ENCODE results near the gene PARM1.

Gene PARM1

GRCh38 chr4:74953647-74954046, 20.7 kb downstream of the PARM1 start:
- H3K27ac ChIP-seq (ENCODE audit: low read depth, low read length, poor library complexity, severe bottlenecking) = no peak overlapping the region
- H3F3A ChIP-seq (ENCODE audit: insufficient read depth, low read length) = no peaks in the 10 kb centered on the region
- TF ChIP-seq EZH2 (IDR thresholded peaks at IDR 0.05; ENCODE audit: borderline replicate concordance, low read length) = no peak
- TF ChIP-seq, protein P1, sequence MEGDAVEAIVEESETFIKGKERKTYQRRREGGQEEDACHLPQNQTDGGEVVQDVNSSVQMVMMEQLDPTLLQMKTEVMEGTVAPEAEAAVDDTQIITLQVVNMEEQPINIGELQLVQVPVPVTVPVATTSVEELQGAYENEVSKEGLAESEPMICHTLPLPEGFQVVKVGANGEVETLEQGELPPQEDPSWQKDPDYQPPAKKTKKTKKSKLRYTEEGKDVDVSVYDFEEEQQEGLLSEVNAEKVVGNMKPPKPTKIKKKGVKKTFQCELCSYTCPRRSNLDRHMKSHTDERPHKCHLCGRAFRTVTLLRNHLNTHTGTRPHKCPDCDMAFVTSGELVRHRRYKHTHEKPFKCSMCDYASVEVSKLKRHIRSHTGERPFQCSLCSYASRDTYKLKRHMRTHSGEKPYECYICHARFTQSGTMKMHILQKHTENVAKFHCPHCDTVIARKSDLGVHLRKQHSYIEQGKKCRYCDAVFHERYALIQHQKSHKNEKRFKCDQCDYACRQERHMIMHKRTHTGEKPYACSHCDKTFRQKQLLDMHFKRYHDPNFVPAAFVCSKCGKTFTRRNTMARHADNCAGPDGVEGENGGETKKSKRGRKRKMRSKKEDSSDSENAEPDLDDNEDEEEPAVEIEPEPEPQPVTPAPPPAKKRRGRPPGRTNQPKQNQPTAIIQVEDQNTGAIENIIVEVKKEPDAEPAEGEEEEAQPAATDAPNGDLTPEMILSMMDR (IDR thresholded peaks at IDR 0.05; ENCODE audit: low read length) = no peak
- no peak overlapping the region for H3K4me2 ChIP-seq (ENCODE audit: low read length)
- H3K9me3 ChIP-seq (ENCODE audit: low read length) = no peaks in the 10 kb centered on the region
- H3K4me3 ChIP-seq (ENCODE audit: low read depth, low read length, poor library complexity, severe bottlenecking) = no peak overlapping the region
- H3K36me3 ChIP-seq (ENCODE audit: insufficient read depth, low read length) = no peaks in the 10 kb centered on the region
- H3K4me1 ChIP-seq (ENCODE audit: insufficient read depth, low read length, severe bottlenecking) = no peaks in the 10 kb centered on the region
- H3K9ac ChIP-seq (ENCODE audit: low read length) = no peak overlapping the region
- H2AFZ ChIP-seq (ENCODE audit: low read length) = no peak overlapping the region
- H3K27me3 ChIP-seq (ENCODE audit: insufficient read depth, low read length) = no peaks in the 10 kb centered on the region
- no peaks in the 10 kb centered on the region for H4K20me1 ChIP-seq (ENCODE audit: insufficient read depth, low read length)
- H3K9me2 ChIP-seq (ENCODE audit: low read depth, low read length) = no peaks in the 10 kb centered on the region
- H3K79me2 ChIP-seq (ENCODE audit: insufficient read depth, low read length) = no peaks in the 10 kb centered on the region

GRCh38 chr4:74958881-74959280, 26.0 kb downstream of the PARM1 start:
- TF ChIP-seq EZH2 (IDR thresholded peaks at IDR 0.05; ENCODE audit: borderline replicate concordance, low read length) = no peak
- TF ChIP-seq, protein P1 (IDR thresholded peaks at IDR 0.05; ENCODE audit: low read length) = no peak
- Histone ChIP-seq H3K4me2 (ENCODE audit: low read length) (no peak overlapping the region), H3K9ac (ENCODE audit: low read length) (no peak overlapping the region)

GRCh38 chr4:74961230-74961629, 28.3 kb downstream of the PARM1 start:
- H3K4me1 ChIP-seq (ENCODE audit: insufficient read depth, low read length, severe bottlenecking) = no peaks in the 10 kb centered on the region
- H3K36me3 ChIP-seq (ENCODE audit: insufficient read depth, low read length) = no peaks in the 10 kb centered on the region
- no peak overlapping the region for H3K27ac ChIP-seq (ENCODE audit: low read depth, low read length, poor library complexity, severe bottlenecking)
- no peak overlapping the region for H2AFZ ChIP-seq (ENCODE audit: low read length)
- no peaks in the 10 kb centered on the region for H3F3A ChIP-seq (ENCODE audit: insufficient read depth, low read length)
- no peaks in the 10 kb centered on the region for H3K9me3 ChIP-seq (ENCODE audit: low read length)
- no peaks in the 10 kb centered on the region for H3K27me3 ChIP-seq (ENCODE audit: insufficient read depth, low read length)
- H3K9me2 ChIP-seq (ENCODE audit: low read depth, low read length) = no peaks in the 10 kb centered on the region; the same call in 1 of the 2 replicates
- no peak for TF ChIP-seq EZH2 (IDR thresholded peaks at IDR 0.05; ENCODE audit: borderline replicate concordance, low read length)
- TF ChIP-seq, protein P1 (IDR thresholded peaks at IDR 0.05; ENCODE audit: low read length) = no peak
- no peaks in the 10 kb centered on the region for H4K20me1 ChIP-seq (ENCODE audit: insufficient read depth, low read length)
- no peak overlapping the region for H3K9ac ChIP-seq (ENCODE audit: low read length)
- H3K4me3 ChIP-seq (ENCODE audit: low read depth, low read length, poor library complexity, severe bottlenecking) = no peak overlapping the region
- no peak overlapping the region for H3K4me2 ChIP-seq (ENCODE audit: low read length)
- H3K79me2 ChIP-seq (ENCODE audit: insufficient read depth, low read length) = no peaks in the 10 kb centered on the region

More at GRCh38 chr4:74958881-74959280, 26.0 kb downstream of the PARM1 start:
- Histone ChIP-seq H3K9me3 (ENCODE audit: low read length) (no peaks in the 10 kb centered on the region), H3K79me2 (ENCODE audit: insufficient read depth, low read length) (no peaks in the 10 kb centered on the region), H3K27ac (ENCODE audit: low read depth, low read length, poor library complexity, severe bottlenecking) (no peak overlapping the region), H3K9me2 (ENCODE audit: low read depth, low read length) (no peaks in the 10 kb centered on the region; the same call in 1 of the 2 replicates), H3K4me1 (ENCODE audit: insufficient read depth, low read length, severe bottlenecking) (no peaks in the 10 kb centered on the region), H3K36me3 (ENCODE audit: insufficient read depth, low read length) (no peaks in the 10 kb centered on the region), H3K4me3 (ENCODE audit: low read depth, low read length, poor library complexity, severe bottlenecking) (no peak overlapping the region), H4K20me1 (ENCODE audit: insufficient read depth, low read length) (no peaks in the 10 kb centered on the region), H3K27me3 (ENCODE audit: insufficient read depth, low read length) (no peaks in the 10 kb centered on the region), H2AFZ (ENCODE audit: low read length) (no peak overlapping the region), H3F3A (ENCODE audit: insufficient read depth, low read length) (no peaks in the 10 kb centered on the region)

Measured in OCI-LY1 (cell line).